Measurements from ENCODE around the gene SIX2.

SIX2 gene

GRCh38 chr2:45024600-45025291 lies 15.5 kb upstream of the SIX2 start:
- Histone ChIP-seq H4K91ac (ENCODE audit: low read length) (no peak overlapping the region), H3K79me1 (replicated peaks; ENCODE audit: low read length, poor library complexity, severe bottlenecking) (no peaks in the 10 kb centered on the region), H2BK12ac (ENCODE audit: low read length in 2 of 2) (no peak overlapping the region), H3K4me3 (ENCODE audit: insufficient read depth in 1 of 2, low read depth in 1 of 2, low read length in 2 of 2) (no peak overlapping the region), H3K9ac (ENCODE audit: low read length) (peak overlapping the region; percentile 1), H3K4me2 (ENCODE audit: low read length, poor library complexity, severe bottlenecking) (no peak overlapping the region), H2BK120ac (ENCODE audit: low read depth, low read length) (no peak overlapping the region), H3K27ac (ENCODE audit: low read length, poor library complexity, severe bottlenecking) (no peak overlapping the region), H3K9me3 (ENCODE audit: control insufficient read depth, low read length) (no peaks in the 10 kb centered on the region), H3K36me3 (ENCODE audit: control insufficient read depth in 1 of 2, insufficient read depth in 2 of 2, low read depth in 1 of 2, low read length in 2 of 2) (no peaks in the 10 kb centered on the region), H3K18ac (ENCODE audit: low read depth in 1 of 2, low read length in 2 of 2) (no peak overlapping the region), H3K4me1 (ENCODE audit: control insufficient read depth, insufficient read depth, low read depth, low read length) (peaks cover 12% of the 10 kb centered on the region), H4K8ac (ENCODE audit: low read length) (no peak overlapping the region), H3K27me3 (ENCODE audit: control insufficient read depth in 1 of 2, insufficient read depth in 1 of 2, low read length in 2 of 2) (peaks cover 0 to 9% of the 10 kb centered on the region in 2 experiments), H3K4ac (ENCODE audit: low read depth in 1 of 2, low read length in 2 of 2) (no peak overlapping the region), H2BK5ac (ENCODE audit: low read depth, low read length, poor library complexity, severe bottlenecking) (no peak overlapping the region), H2AFZ (ENCODE audit: low read depth, low read length) (no peak overlapping the region), H3K14ac (ENCODE audit: low read length in 2 of 2) (no peak overlapping the region), H2AK5ac (ENCODE audit: low read length, severe bottlenecking) (peak overlapping the region; percentile 74), H2BK15ac (ENCODE audit: low read depth, poor library complexity, severe bottlenecking) (peak overlapping the region; percentile 14), H3K23ac (ENCODE audit: low read length in 2 of 2) (no peak overlapping the region)
- 51% methylated on average over 7 of the region's 7 CpGs for WGBS
- DNase-seq = peak; percentile 61

- Histone ChIP-seq H3K4me3 (ENCODE audit: insufficient read depth in 1 of 2, low read depth in 1 of 2, low read length in 2 of 2) (no peak overlapping the region), H3K27ac (ENCODE audit: low read length, poor library complexity, severe bottlenecking) (no peak overlapping the region), H2BK5ac (ENCODE audit: low read depth, low read length, poor library complexity, severe bottlenecking) (no peak overlapping the region), H4K8ac (ENCODE audit: low read length) (no peak overlapping the region), H3K18ac (ENCODE audit: low read depth in 1 of 2, low read length in 2 of 2) (no peak overlapping the region), H3K23ac (ENCODE audit: low read length in 2 of 2) (no peak overlapping the region), H4K91ac (ENCODE audit: low read length) (no peak overlapping the region), H2BK120ac (ENCODE audit: low read depth, low read length) (no peak overlapping the region), H2BK15ac (ENCODE audit: low read depth, poor library complexity, severe bottlenecking) (no peak overlapping the region), H3K36me3 (ENCODE audit: control insufficient read depth in 1 of 2, insufficient read depth in 2 of 2, low read depth in 1 of 2, low read length in 2 of 2) (no peaks in the 10 kb centered on the region), H3K9me3 (ENCODE audit: control insufficient read depth, low read length) (no peaks in the 10 kb centered on the region), H2AK5ac (ENCODE audit: low read length, severe bottlenecking) (peak overlapping the region; percentile 74), H3K14ac (ENCODE audit: low read length in 2 of 2) (no peak overlapping the region), H3K9ac (ENCODE audit: low read length) (no peak overlapping the region), H3K4me2 (ENCODE audit: low read length, poor library complexity, severe bottlenecking) (no peak overlapping the region), H3K4me1 (ENCODE audit: control insufficient read depth, insufficient read depth, low read depth, low read length) (peaks cover 12% of the 10 kb centered on the region), H3K4ac (ENCODE audit: low read depth in 1 of 2, low read length in 2 of 2) (no peak overlapping the region), H2AFZ (ENCODE audit: low read depth, low read length) (no peak overlapping the region), H3K27me3 (ENCODE audit: control insufficient read depth in 1 of 2, insufficient read depth in 1 of 2, low read length in 2 of 2) (peaks cover 0 to 15% of the 10 kb centered on the region in 2 experiments), H2BK12ac (ENCODE audit: low read length in 2 of 2) (no peak overlapping the region), H3K79me1 (replicated peaks; ENCODE audit: low read length, poor library complexity, severe bottlenecking) (no peaks in the 10 kb centered on the region)
- WGBS = 94% methylated on average over 4 of the region's 5 CpGs
- no peak for DNase-seq
Measured at GRCh38 chr2:45024097-45024496, 14.8 kb upstream of the SIX2 start.

- H3K9ac ChIP-seq (ENCODE audit: low read length) = no peak overlapping the region
- peaks cover 10 to 46% of the 10 kb centered on the region in 2 experiments for H3K27me3 ChIP-seq (ENCODE audit: control insufficient read depth in 1 of 2, insufficient read depth in 1 of 2, low read length in 2 of 2)
- H2AK5ac ChIP-seq (ENCODE audit: low read length, severe bottlenecking) = no peak overlapping the region
- no peak overlapping the region for H2BK5ac ChIP-seq (ENCODE audit: low read depth, low read length, poor library complexity, severe bottlenecking)
- H3K27ac ChIP-seq (ENCODE audit: low read length, poor library complexity, severe bottlenecking) = no peak overlapping the region
- H2BK15ac ChIP-seq (ENCODE audit: low read depth, poor library complexity, severe bottlenecking) = no peak overlapping the region
- no peak overlapping the region for H3K4me3 ChIP-seq (ENCODE audit: insufficient read depth in 1 of 2, low read depth in 1 of 2, low read length in 2 of 2)
- H2BK120ac ChIP-seq (ENCODE audit: low read depth, low read length) = no peak overlapping the region
- no peak overlapping the region for H4K91ac ChIP-seq (ENCODE audit: low read length)
- 68% methylated on average over 3 of the region's 3 CpGs for WGBS
- no peak overlapping the region for H3K14ac ChIP-seq (ENCODE audit: low read length in 2 of 2)
- H3K23ac ChIP-seq (ENCODE audit: low read length in 2 of 2) = no peak overlapping the region
- no peaks in the 10 kb centered on the region for H3K36me3 ChIP-seq (ENCODE audit: control insufficient read depth in 1 of 2, insufficient read depth in 2 of 2, low read depth in 1 of 2, low read length in 2 of 2)
- no peak overlapping the region for H3K18ac ChIP-seq (ENCODE audit: low read depth in 1 of 2, low read length in 2 of 2)
- no peaks in the 10 kb centered on the region for H3K79me1 ChIP-seq (replicated peaks; ENCODE audit: low read length, poor library complexity, severe bottlenecking)
- no peak overlapping the region for H2BK12ac ChIP-seq (ENCODE audit: low read length in 2 of 2)
- H3K4me2 ChIP-seq (ENCODE audit: low read length, poor library complexity, severe bottlenecking) = no peak overlapping the region
- DNase-seq = no peak
- no peak overlapping the region for H4K8ac ChIP-seq (ENCODE audit: low read length)
- no peaks in the 10 kb centered on the region for H3K9me3 ChIP-seq (ENCODE audit: control insufficient read depth, low read length)
- peaks cover 5% of the 10 kb centered on the region for H3K4me1 ChIP-seq (ENCODE audit: control insufficient read depth, insufficient read depth, low read depth, low read length)
- no peak overlapping the region for H2AFZ ChIP-seq (ENCODE audit: low read depth, low read length)
- H3K4ac ChIP-seq (ENCODE audit: low read depth in 1 of 2, low read length in 2 of 2) = no peak overlapping the region
Measured at GRCh38 chr2:45020439-45020838, 11.2 kb upstream of the SIX2 start.

- no peak overlapping the region for H3K4ac ChIP-seq (ENCODE audit: low read depth in 1 of 2, low read length in 2 of 2)
- DNase-seq = no peak
- no peaks in the 10 kb centered on the region for H3K9me3 ChIP-seq (ENCODE audit: control insufficient read depth, low read length)
- H3K4me2 ChIP-seq (ENCODE audit: low read length, poor library complexity, severe bottlenecking) = no peak overlapping the region
- H3K23ac ChIP-seq (ENCODE audit: low read length in 2 of 2) = no peak overlapping the region
- H2BK120ac ChIP-seq (ENCODE audit: low read depth, low read length) = no peak overlapping the region
- no peak overlapping the region for H2BK12ac ChIP-seq (ENCODE audit: low read length in 2 of 2)
- no peaks in the 10 kb centered on the region for H3K79me1 ChIP-seq (replicated peaks; ENCODE audit: low read length, poor library complexity, severe bottlenecking)
- peak overlapping the region; percentile 46 for H2BK15ac ChIP-seq (ENCODE audit: low read depth, poor library complexity, severe bottlenecking)
- H2AK5ac ChIP-seq (ENCODE audit: low read length, severe bottlenecking) = no peak overlapping the region
- H3K4me3 ChIP-seq (ENCODE audit: insufficient read depth in 1 of 2, low read depth in 1 of 2, low read length in 2 of 2) = no peak overlapping the region
- H4K91ac ChIP-seq (ENCODE audit: low read length) = no peak overlapping the region
- no peak overlapping the region for H2AFZ ChIP-seq (ENCODE audit: low read depth, low read length)
- H3K18ac ChIP-seq (ENCODE audit: low read depth in 1 of 2, low read length in 2 of 2) = no peak overlapping the region
- H2BK5ac ChIP-seq (ENCODE audit: low read depth, low read length, poor library complexity, severe bottlenecking) = no peak overlapping the region
- peaks cover 11% of the 10 kb centered on the region for H3K4me1 ChIP-seq (ENCODE audit: control insufficient read depth, insufficient read depth, low read depth, low read length)
- no peaks in the 10 kb centered on the region for H3K36me3 ChIP-seq (ENCODE audit: control insufficient read depth in 1 of 2, insufficient read depth in 2 of 2, low read depth in 1 of 2, low read length in 2 of 2)
- peaks cover 10 to 57% of the 10 kb centered on the region in 2 experiments for H3K27me3 ChIP-seq (ENCODE audit: control insufficient read depth in 1 of 2, insufficient read depth in 1 of 2, low read length in 2 of 2)
- WGBS = 33% methylated on average over 1 of the region's 1 CpG
- H3K14ac ChIP-seq (ENCODE audit: low read length in 2 of 2) = no peak overlapping the region
- no peak overlapping the region for H3K27ac ChIP-seq (ENCODE audit: low read length, poor library complexity, severe bottlenecking)
- H4K8ac ChIP-seq (ENCODE audit: low read length) = no peak overlapping the region
- H3K9ac ChIP-seq (ENCODE audit: low read length) = no peak overlapping the region
Measured at GRCh38 chr2:45018023-45018422, 8.8 kb upstream of the SIX2 start.

Data from mesenchymal stem cell (in vitro differentiated cells and primary cell).